ENCODE data around the gene MBD3L2. TPM values are rescaled to one million over a fixed set of nuclear protein-coding genes. Genes with fewer than 3 reads are reported as not detected.
A peak's percentile ranks its signal among the peaks of the same experiment; 100 is the strongest.
"Not testable (repeated sequence)": the region's sequence is repeated elsewhere in the genome, so short reads cannot be mapped to it uniquely, and the experiment has no call there.

Gene MBD3L2
- total RNA-seq, 1 donor from 2014 or later, result not detected

DNA sequence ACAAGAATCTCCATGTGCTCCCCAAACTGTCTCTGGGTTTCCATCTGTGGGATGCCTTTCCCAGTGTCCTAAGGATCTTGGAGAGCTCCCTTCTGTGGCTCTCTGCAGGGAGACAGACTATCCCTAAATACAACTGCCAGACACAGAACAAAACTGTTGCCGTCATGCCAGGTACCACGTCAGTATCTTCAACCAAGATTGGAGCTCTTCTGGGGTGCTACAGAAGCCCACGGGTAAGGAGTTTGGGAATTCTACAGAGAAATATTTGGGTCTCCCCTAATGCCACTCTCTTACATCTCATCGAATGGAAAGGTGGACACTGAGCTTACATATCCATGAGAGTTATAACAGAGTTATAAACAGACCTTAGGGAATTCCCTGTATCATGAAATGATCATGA is 14.2 kb downstream of the MBD3L2 start:
- Mint-ChIP-seq H3K4me3 (ENCODE audit: unreplicated experiment) (no peak overlapping the region), H3K36me3 (ENCODE audit: low read depth, unreplicated experiment) (peaks cover 4% of the 10 kb centered on the region), H3K27me3 (ENCODE audit: unreplicated experiment) (no peaks in the 10 kb centered on the region), H3K27ac (ENCODE audit: unreplicated experiment) (no peak overlapping the region), H3K4me1 (ENCODE audit: unreplicated experiment) (no peaks in the 10 kb centered on the region), H3K9me3 (ENCODE audit: unreplicated experiment) (peaks cover 3% of the 10 kb centered on the region)
- no peak for DNase-seq (ENCODE audit: low spot score)
- TF ChIP-seq, protein P1, sequence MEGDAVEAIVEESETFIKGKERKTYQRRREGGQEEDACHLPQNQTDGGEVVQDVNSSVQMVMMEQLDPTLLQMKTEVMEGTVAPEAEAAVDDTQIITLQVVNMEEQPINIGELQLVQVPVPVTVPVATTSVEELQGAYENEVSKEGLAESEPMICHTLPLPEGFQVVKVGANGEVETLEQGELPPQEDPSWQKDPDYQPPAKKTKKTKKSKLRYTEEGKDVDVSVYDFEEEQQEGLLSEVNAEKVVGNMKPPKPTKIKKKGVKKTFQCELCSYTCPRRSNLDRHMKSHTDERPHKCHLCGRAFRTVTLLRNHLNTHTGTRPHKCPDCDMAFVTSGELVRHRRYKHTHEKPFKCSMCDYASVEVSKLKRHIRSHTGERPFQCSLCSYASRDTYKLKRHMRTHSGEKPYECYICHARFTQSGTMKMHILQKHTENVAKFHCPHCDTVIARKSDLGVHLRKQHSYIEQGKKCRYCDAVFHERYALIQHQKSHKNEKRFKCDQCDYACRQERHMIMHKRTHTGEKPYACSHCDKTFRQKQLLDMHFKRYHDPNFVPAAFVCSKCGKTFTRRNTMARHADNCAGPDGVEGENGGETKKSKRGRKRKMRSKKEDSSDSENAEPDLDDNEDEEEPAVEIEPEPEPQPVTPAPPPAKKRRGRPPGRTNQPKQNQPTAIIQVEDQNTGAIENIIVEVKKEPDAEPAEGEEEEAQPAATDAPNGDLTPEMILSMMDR (IDR thresholded peaks at IDR 0.05; ENCODE audit: unreplicated experiment), result no peak

DNA sequence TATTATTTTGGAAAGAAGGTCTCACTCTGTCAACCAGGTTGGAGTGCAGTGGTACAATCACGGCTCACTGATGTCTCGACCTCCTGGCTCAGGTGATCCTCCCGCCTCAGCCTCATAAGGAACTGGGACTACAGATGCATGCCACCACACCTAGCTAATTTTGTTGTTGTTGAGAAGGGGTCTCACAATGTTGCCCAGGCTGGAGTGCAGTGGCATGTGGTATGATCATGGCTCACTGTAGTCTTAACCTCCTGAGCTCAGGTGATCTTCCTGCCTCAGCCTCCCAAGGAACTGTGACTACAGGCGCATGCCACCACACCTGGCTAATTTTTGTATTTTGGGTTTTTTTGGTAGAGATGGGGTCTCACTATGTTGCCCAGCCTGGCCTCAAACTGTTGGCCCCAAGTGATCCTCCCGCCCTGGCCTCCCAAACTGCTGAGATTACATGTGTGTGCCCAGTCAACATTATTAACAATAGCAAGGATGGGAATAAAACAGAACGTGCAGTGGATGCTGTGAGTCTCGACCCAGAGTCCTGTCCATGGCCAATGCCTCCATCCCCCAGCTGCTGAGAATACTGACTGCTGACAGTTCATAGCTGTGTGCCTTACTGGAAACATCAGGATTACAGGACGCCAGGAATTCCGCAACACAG is 14.8 kb downstream of the MBD3L2 start:
- H3K27me3 Mint-ChIP-seq (ENCODE audit: unreplicated experiment), result no peaks in the 10 kb centered on the region
- peaks cover 1% of the 10 kb centered on the region for H3K4me1 Mint-ChIP-seq (ENCODE audit: unreplicated experiment)
- H3K36me3 Mint-ChIP-seq (ENCODE audit: low read depth, unreplicated experiment), result peaks cover 4% of the 10 kb centered on the region
- TF ChIP-seq, protein P1 (IDR thresholded peaks at IDR 0.05; ENCODE audit: unreplicated experiment), result no peak
- peaks cover 3% of the 10 kb centered on the region for H3K9me3 Mint-ChIP-seq (ENCODE audit: unreplicated experiment)
- H3K4me3 Mint-ChIP-seq (ENCODE audit: unreplicated experiment), result no peak overlapping the region
- DNase-seq (ENCODE audit: low spot score), result no peak
- H3K27ac Mint-ChIP-seq (ENCODE audit: unreplicated experiment), result no peak overlapping the region

DNA sequence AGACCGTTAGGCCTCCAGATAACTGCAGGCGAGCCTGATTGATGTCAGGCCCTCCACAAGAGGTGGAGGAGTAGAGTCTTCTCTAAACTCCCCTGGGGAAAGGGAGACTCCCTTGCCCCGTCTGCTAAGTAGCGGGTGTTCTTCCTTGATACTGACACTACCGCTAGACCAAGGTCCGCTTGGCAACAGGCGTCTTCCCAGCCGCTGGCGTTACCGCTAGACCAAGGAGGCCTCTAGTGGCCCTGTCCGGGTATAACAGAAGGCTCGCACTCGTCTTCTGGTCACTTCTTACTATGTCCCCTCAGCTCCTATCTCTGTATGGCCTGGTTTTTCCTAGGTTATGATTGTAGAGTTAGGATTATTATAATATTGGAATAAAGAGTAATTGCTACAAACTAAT is 18.0 kb downstream of the MBD3L2 start:
- H3K4me3 Mint-ChIP-seq (ENCODE audit: unreplicated experiment); H3K36me3 Mint-ChIP-seq (ENCODE audit: low read depth, unreplicated experiment); H3K9me3 Mint-ChIP-seq (ENCODE audit: unreplicated experiment); H3K27ac Mint-ChIP-seq (ENCODE audit: unreplicated experiment); H3K4me1 Mint-ChIP-seq (ENCODE audit: unreplicated experiment); H3K27me3 Mint-ChIP-seq (ENCODE audit: unreplicated experiment); DNase-seq (ENCODE audit: low spot score): not testable (repeated sequence)

DNA sequence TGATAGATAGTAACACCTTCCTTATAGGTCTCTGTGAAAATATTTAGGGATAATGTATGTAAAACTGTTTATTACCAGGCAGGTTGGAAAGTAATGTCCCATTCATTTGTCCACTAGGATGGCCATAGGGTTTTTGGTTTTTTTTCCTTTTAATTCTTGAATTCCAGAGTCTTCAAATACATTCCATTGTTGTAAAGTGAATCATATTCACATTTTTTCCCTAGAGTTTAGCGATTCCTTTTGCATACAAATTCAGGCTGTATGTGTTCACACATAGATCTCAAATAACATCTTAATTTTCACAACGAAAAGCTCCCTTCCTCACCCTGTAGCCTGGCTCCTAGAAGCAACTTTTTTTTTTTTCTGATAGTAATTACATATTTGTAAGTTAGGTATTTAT is 18.6 kb downstream of the MBD3L2 start:
- Mint-ChIP-seq H3K27me3 (ENCODE audit: unreplicated experiment) (no peaks in the 10 kb centered on the region), H3K27ac (ENCODE audit: unreplicated experiment) (no peak overlapping the region), H3K4me3 (ENCODE audit: unreplicated experiment) (no peak overlapping the region), H3K4me1 (ENCODE audit: unreplicated experiment) (peaks cover 4% of the 10 kb centered on the region), H3K36me3 (ENCODE audit: low read depth, unreplicated experiment) (peaks cover 15% of the 10 kb centered on the region), H3K9me3 (ENCODE audit: unreplicated experiment) (peaks cover 8% of the 10 kb centered on the region)
- TF ChIP-seq, protein P1 (IDR thresholded peaks at IDR 0.05; ENCODE audit: unreplicated experiment), result no peak
- DNase-seq (ENCODE audit: low spot score), result no peak

DNA sequence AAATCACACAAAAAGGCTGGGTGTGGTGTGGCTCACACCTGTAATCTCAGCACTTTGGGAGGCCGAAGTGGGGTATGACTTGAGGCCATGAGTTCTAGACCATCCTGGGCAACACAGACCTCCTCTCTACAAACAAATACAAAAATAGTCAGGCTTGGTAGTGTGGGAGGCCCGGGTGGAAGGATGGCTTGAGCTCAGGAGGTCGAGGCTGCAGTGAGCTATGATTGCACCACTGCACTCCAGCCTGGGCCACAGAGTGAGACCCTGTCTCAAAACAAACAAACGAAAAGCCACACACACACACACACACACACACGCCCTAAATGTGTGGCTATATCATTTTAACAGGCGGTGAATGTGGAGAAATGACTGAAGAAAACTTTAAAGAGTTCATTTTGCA is 19.5 kb downstream of the MBD3L2 start:
- Mint-ChIP-seq H3K4me3 (ENCODE audit: unreplicated experiment) (peak overlapping the region; percentile 96), H3K4me1 (ENCODE audit: unreplicated experiment) (peaks cover 4% of the 10 kb centered on the region), H3K27me3 (ENCODE audit: unreplicated experiment) (no peaks in the 10 kb centered on the region), H3K9me3 (ENCODE audit: unreplicated experiment) (peaks cover 8% of the 10 kb centered on the region), H3K27ac (ENCODE audit: unreplicated experiment) (no peak overlapping the region), H3K36me3 (ENCODE audit: low read depth, unreplicated experiment) (peaks cover 20% of the 10 kb centered on the region)
- TF ChIP-seq, protein P1 (IDR thresholded peaks at IDR 0.05; ENCODE audit: unreplicated experiment), result no peak
- no peak for DNase-seq (ENCODE audit: low spot score)

All from endothelial cell (in vitro differentiated cells).